BJ (cell line): ENCODE data around the gene RTF1. TPM values are rescaled to one million over a fixed set of nuclear protein-coding genes. Genes with fewer than 3 reads are reported as not detected.
A peak's percentile ranks its signal among the peaks of the same experiment; 100 is the strongest.

Experiments used
- CTCF ChIA-PET: fragments of 350-600 bp; formaldehyde crosslinking; extraction: SDS; loops from one replicate; lab custom pipeline; 2021; ENCODE audit warnings: antibody characterized with exemption, inconsistent platforms; lab: Yijun Ruan, JAX
- POLR2A ChIA-PET: fragments of 300-600 bp; sonication (Branson Sonifier 250); formaldehyde crosslinking; extraction: SDS; loops from one replicate; lab custom pipeline; 2021; ENCODE audit warnings: antibody characterized with exemption; lab: Charles Lee
- DNase-seq: peaks from one replicate; pipeline ENCODE4 v3.0.0-alpha.2; 2011; ENCODE audit warnings: low read depth
- H3K27me3 ChIP-seq: 2 replicates; pipeline ENCODE4 v1.6.0; 2011; ENCODE audit warnings: low read length; ENCODE audit not compliant: control insufficient read depth, insufficient read depth
- H3K36me3 ChIP-seq: 2 replicates; pipeline ENCODE4 v1.5.1; 2011; ENCODE audit warnings: low read length; ENCODE audit not compliant: control insufficient read depth, insufficient read depth
- H3K4me3 ChIP-seq: 2 replicates; pipeline ENCODE4 v1.5.1; 2011; ENCODE audit warnings: low read depth, mild to moderate bottlenecking, control low read depth, low read length
- polyA plus RNA-seq: library from polyadenylated mRNA; depleted of rRNA; stranded (reverse); fragments of >200 nt; gene quantifications from 2 replicates; pipeline ENCODE4 v1.2.3, GENCODE V29; 2011
- TF ChIP-seq, protein P1 (sequence below): IDR thresholded peaks from 2 replicates; pipeline ENCODE4 v1.5.1; 2011; ENCODE audit warnings: low read depth, mild to moderate bottlenecking, control low read depth, inconsistent platforms, low read length, moderate library complexity; ENCODE audit not compliant: insufficient read depth

Gene RTF1
- polyA plus RNA-seq, 1 experiment: 22.6 TPM

DNA sequence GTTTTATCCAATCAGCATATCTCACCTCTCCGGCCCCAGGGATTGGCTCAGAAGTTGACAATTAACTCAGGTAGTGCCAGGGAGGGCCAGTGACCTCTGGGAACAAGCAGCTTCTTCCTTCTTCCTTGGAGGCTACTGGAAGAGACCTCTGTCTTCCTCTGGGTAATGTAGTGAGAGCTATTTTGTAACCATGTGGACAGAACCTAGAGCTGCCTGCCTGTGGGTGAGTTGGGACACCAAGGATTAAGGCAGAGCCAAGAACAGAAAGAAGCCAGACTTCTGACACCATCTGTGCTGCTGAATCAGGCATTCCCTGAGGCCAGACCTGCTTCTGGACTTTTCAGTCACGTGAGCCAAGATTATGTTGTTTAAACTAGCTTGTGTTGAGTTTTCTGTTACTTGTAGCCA, 8.7 kb upstream of the RTF1 start:
- CTCF ChIA-PET: no interaction called here
- Histone ChIP-seq H3K36me3 (no peaks in the 10 kb centered on the region), H3K4me3 (no peak overlapping the region), H3K27me3 (no peaks in the 10 kb centered on the region)
- peak; percentile 26 for DNase-seq
- POLR2A ChIA-PET: interaction anchor here (0.7 kb wide), 1 partner anchor 534 kb away, joined by 3 read pairs; the partner anchor contains the start of gene RHOV
- TF ChIP-seq, protein P1, sequence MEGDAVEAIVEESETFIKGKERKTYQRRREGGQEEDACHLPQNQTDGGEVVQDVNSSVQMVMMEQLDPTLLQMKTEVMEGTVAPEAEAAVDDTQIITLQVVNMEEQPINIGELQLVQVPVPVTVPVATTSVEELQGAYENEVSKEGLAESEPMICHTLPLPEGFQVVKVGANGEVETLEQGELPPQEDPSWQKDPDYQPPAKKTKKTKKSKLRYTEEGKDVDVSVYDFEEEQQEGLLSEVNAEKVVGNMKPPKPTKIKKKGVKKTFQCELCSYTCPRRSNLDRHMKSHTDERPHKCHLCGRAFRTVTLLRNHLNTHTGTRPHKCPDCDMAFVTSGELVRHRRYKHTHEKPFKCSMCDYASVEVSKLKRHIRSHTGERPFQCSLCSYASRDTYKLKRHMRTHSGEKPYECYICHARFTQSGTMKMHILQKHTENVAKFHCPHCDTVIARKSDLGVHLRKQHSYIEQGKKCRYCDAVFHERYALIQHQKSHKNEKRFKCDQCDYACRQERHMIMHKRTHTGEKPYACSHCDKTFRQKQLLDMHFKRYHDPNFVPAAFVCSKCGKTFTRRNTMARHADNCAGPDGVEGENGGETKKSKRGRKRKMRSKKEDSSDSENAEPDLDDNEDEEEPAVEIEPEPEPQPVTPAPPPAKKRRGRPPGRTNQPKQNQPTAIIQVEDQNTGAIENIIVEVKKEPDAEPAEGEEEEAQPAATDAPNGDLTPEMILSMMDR: no peak

GRCh38 chr15:41411031-41411430, 5.9 kb upstream of the RTF1 start:
- H3K4me3 ChIP-seq: no peak overlapping the region
- POLR2A ChIA-PET: no interaction called here
- no peaks in the 10 kb centered on the region for H3K27me3 ChIP-seq
- CTCF ChIA-PET: no interaction called here
- no peak for DNase-seq
- H3K36me3 ChIP-seq: no peaks in the 10 kb centered on the region
- TF ChIP-seq, protein P1: no peak

DNA sequence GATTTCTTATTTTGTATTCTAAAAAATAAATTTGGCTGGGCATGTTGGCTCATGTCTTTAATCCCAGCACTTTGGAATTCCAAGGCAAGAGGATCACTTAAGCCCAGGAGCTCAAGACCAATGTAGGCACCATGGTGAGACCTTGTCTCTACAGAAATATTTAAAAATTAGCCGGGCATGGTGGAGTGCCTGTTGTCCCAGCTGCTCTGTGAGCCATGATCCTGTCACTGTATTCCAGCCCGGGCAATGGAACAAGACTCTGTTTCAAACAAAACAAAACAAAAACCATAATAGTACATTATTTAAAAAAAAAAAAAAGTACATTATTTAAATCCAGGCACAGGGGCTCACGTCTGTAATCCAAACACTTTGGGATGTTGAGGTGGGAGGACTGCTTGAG, 5.5 kb upstream of the RTF1 start:
- no peaks in the 10 kb centered on the region for H3K36me3 ChIP-seq
- H3K4me3 ChIP-seq: no peak overlapping the region
- TF ChIP-seq, protein P1: no peak
- ChIA-PET POLR2A (no interaction called here), CTCF (no interaction called here)
- no peak for DNase-seq
- H3K27me3 ChIP-seq: no peaks in the 10 kb centered on the region

DNA sequence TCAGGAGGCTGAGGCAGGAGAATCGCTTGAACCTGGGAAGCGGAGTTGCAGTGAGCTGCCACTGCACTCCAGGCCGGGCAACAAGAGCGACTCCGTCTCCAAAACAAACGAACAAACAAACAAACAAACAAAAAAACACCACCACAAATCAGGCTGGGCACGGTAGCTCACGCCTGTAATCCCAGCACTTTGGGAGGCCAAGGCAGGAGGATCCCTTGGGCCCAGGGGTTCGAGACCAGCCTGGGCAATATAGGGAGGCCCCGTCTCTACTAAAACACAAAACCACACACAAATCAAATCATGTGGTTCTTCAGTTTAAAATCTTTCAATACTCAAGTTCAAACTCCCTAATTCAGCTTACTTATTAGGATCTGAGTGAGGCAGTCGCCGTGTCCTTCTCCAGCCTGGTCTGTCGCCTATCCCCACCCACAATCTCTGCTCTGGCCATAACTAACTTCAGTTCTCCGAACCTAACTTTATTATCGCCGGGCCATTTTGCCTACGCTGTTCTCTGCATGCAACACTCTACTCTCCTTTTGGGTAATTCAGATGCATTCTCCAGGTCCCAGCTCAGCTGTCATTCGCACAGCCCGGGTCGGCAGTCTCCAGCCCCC, 660 bp upstream of the RTF1 start:
- CTCF ChIA-PET: interaction anchor here (1.4 kb wide), 1 partner anchor 13 kb away, joined by 4 read pairs; no protein-coding TSS in a partner anchor
- Histone ChIP-seq H3K27me3 (no peaks in the 10 kb centered on the region), H3K36me3 (no peaks in the 10 kb centered on the region), H3K4me3 (peak overlapping the region; percentile 91)
- TF ChIP-seq, protein P1: no peak
- DNase-seq: no peak
- POLR2A ChIA-PET: no interaction called here

DNA sequence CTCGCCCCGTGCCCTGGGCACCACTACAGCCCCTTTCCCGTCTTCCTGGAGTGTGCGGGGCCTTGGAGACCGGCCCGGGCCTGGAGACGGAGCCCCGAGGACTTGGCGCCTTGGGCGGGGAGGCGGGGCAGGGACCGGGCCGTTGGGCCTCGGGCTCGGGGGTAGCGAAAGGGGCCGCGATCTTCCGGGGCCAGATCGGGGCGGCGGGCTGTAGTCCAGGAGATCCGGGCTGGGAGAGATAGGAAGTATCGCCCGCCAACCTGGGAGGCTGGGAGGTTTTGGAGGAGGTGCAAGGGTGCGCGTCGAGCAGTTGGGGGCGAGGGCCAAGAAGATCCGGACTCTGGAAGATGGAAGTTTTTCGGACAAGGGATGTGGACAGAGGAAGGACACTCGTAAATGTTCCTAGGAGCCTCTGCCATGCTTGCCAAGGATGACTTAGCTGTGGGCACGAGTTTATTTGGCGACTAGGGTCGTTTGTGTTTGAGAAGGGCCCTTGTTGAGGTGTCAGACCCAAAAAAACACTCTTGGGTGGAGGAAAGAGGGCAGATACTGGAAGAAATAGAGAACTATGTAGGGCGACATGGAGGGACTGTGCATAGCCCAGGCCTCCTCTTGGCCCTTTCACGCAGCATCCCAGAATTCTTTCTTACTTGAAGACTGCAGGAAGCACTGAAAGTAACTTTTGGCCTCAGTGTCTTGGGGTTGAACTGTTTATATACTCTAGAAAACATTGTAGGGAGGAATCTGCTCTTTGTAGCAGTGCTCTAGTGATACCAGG, 712 bp downstream of the RTF1 start:
- Histone ChIP-seq H3K36me3 (no peaks in the 10 kb centered on the region), H3K27me3 (no peaks in the 10 kb centered on the region), H3K4me3 (peak overlapping the region; percentile 91)
- CTCF ChIA-PET: interaction anchor here (1.4 kb wide), 1 partner anchor 14 kb away, joined by 4 read pairs; no protein-coding TSS in a partner anchor
- TF ChIP-seq, protein P1: no peak
- no peak for DNase-seq
- POLR2A ChIA-PET: no interaction called here
